ENCODE results near the gene HNRNPA0. TPM values are rescaled to one million over a fixed set of nuclear protein-coding genes. Genes with fewer than 3 reads are reported as not detected.

The HNRNPA0 gene
- total RNA-seq, 4 donors from 2014 or later = 8.8 to 12.8 (median 10.4) TPM

DNA sequence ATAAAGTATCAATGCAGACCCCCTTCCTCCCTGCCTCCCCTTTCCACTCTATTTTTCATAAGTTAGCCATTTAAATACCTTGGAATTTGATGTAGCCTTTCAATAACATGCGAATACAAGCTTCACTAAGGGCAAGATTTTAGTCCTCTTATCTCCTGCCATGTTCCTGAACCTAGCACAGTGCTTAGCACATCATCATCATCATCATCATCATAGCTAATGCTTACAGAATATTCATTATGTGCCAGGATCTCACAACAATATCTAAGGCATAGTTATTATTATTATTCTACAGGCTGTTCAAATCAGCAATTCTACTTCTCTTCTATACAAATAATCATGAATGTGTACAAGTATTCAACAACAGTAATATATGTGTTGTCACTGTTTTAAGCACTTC lies 38.7 kb downstream of the HNRNPA0 start:
- TF ChIP-seq, protein P1, sequence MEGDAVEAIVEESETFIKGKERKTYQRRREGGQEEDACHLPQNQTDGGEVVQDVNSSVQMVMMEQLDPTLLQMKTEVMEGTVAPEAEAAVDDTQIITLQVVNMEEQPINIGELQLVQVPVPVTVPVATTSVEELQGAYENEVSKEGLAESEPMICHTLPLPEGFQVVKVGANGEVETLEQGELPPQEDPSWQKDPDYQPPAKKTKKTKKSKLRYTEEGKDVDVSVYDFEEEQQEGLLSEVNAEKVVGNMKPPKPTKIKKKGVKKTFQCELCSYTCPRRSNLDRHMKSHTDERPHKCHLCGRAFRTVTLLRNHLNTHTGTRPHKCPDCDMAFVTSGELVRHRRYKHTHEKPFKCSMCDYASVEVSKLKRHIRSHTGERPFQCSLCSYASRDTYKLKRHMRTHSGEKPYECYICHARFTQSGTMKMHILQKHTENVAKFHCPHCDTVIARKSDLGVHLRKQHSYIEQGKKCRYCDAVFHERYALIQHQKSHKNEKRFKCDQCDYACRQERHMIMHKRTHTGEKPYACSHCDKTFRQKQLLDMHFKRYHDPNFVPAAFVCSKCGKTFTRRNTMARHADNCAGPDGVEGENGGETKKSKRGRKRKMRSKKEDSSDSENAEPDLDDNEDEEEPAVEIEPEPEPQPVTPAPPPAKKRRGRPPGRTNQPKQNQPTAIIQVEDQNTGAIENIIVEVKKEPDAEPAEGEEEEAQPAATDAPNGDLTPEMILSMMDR (IDR thresholded peaks at IDR 0.05; ENCODE audit: low read depth) = no peak

DNA sequence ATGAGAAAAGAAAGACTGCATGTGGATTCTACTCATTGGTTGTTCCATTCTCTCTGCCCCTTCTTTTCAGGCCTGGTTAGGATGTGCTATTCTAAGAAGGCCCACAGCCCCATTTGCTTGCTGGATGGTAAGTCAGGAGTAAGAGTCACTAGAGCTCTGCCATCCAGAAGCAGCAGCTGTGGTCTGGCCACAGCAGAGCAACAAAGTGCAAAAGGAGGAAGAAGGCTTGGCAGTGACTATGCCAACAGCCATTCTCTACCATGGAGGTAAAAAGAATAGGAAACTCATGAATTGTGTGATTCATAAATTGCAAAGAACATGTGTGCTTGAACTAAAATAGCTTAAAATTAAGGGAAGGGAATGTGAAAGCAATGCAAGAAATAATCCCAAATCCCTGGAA lies 39.2 kb downstream of the HNRNPA0 start:
- TF ChIP-seq, protein P1 (IDR thresholded peaks at IDR 0.05; ENCODE audit: low read depth) = no peak

DNA sequence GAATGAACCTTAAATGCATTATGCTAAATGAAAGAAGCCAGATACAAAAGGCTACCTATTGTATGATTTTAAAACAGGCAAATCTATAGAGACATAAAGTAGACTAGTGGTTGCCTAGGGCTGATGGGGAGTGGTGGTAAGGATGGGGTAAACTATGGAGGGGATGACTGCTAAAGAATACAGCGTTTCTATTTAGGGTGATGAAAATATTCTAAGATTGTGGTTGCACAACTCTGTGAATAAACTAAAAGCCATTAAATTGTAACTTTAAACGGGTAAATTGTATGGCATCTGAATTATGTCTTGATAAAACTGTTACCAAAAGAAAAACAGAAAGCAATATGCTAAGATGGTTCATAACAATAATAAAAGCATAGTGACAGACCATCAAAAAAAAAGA lies 39.7 kb downstream of the HNRNPA0 start:
- TF ChIP-seq, protein P1 (IDR thresholded peaks at IDR 0.05; ENCODE audit: low read depth) = no peak

DNA sequence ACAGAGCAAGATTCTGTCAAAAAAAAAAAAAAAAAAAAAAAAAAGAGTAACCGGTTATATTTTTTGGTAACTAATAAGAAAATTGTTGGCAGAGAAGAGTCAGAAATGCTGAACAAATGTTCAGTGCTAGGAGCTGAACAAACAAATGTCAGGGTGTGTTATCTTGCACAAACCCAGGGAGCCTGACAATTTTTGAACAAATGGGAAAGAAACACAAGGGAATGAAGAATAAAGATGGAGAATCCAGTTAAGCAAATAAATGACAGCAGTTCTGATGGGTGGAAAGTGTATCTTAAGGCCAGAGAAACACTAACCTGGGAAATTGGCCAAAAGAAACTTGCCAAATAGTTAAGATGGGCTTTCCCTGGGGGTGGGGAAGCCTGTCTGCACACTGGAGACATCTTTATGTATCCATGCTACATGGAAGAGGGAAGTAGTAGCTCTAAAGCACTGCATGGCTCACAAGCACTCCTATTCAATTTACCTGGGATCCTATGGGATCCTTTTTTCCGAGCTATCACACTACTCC lies 42.0 kb downstream of the HNRNPA0 start:
- TF ChIP-seq, protein P1 (IDR thresholded peaks at IDR 0.05; ENCODE audit: low read depth) = no peak

DNA sequence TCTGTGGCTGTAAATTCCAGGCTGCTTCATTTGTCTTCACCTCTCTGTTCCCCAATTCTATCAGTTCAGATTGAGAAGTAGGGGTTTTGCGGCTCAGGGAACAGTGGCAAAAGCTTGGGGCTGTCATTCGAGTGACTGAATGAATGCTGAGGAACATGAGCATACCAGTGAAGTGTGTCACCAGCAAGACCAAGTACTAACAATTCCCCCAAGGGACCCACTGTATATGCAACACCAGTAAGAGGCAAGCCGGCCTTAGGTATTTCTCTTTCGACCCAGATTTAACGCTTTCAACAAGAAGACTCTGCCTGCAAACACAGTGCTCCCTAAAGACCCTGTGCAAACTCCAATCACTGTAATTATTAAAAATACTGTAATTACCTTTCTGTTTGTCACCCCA lies 44.1 kb downstream of the HNRNPA0 start:
- TF ChIP-seq, protein P1 (IDR thresholded peaks at IDR 0.05; ENCODE audit: low read depth) = no peak

DNA sequence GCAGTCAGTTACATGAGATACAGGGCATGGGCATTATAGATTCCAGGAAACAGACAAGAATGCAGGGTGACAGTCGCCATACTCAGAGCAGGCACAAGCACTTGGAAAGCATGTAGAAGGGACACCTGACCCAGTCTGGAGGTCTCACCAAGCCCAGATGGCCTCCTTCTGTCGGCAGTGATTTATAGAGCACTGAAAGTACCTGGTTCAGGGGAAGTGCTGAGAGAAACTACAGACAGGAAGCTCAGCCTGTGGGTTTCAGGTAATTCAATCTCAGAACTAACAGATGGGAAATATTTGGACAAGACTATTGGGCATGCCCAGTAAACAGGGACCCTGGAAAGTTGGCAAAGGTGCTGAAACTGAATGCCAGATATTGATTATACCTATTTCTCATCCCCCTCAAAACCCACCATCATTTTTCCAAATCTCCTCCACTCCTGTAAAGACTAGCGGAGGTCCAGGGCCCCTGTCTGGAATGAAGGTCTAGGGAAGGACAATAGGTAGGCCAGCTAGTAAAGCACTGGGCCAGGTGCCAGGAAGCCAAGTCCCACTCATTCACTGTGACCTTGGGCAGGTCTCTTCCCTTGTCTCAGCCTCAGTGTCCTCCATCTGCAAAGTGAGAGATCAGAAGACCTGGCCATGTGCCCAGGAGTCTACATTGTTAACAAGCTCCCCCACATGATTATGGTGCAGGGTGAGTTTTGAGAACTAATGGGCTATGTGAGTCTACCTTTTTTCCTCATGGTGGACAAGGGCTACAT lies 45.2 kb downstream of the HNRNPA0 start:
- TF ChIP-seq, protein P1 (IDR thresholded peaks at IDR 0.05; ENCODE audit: low read depth) = no peak

DNA sequence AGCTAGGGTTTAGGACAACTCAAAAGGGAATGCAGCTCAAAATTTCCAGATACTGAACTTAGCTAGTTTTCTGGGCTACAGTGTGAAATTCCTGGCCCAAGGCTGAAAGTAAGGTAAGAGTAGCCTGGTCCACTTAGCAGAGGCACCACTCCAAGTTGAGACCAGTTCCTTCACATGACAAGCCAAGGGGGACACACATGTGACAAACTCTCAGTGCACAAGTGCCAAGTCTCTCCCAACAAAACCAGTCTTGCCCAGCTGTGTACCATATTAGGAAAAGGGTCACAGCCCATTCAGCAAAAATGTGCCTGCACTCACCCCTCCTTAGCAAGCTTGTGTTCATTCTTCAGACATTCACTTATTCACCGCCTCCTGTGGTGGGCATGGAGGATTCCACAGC lies 46.1 kb downstream of the HNRNPA0 start:
- TF ChIP-seq, protein P1 (IDR thresholded peaks at IDR 0.05; ENCODE audit: low read depth) = no peak
